IMR-90 (cell line): ENCODE results near the gene RGPD3. TPM values are rescaled to one million over a fixed set of nuclear protein-coding genes. Genes with fewer than 3 reads are reported as not detected.
"Not testable (repeated sequence)": the region's sequence is repeated elsewhere in the genome, so short reads cannot be mapped to it uniquely, and the experiment has no call there.

Experiments used
- ATAC-seq: fragments of 200-7000 bp; cut with Tn5 transposase; 2 replicates; pipeline ENCODE4 v1.9.1; 2020; ENCODE audit warnings: low read depth, mild to moderate bottlenecking, moderate library complexity
- BruUV-seq: library from RNA; stranded (reverse); fragments of 400-500 nt; replicated peaks from 2 replicates; lab custom pipeline; 2021; lab: Mats Ljungman, UMichigan
- CTCF ChIA-PET: fragments of 300-600 bp; formaldehyde crosslinking; extraction: SDS; loops from one replicate; lab custom pipeline; 2021; ENCODE audit warnings: antibody characterized with exemption; lab: Yijun Ruan, JAX
- POLR2A ChIA-PET: fragments of 300-600 bp; sonication (Branson Sonifier 250); formaldehyde crosslinking; loops from one replicate; lab custom pipeline; 2022; ENCODE audit warnings: antibody characterized with exemption; ENCODE audit not compliant: unreplicated experiment; lab: Charles Lee
- DNase-seq: peaks from one replicate; pipeline ENCODE4 v3.0.0; 2013
- H2AFZ ChIP-seq: replicated peaks from 2 replicates; pipeline ENCODE3; 2013; ENCODE audit warnings: low read length, mild to moderate bottlenecking; ENCODE audit not compliant: poor library complexity
- H2AK5ac ChIP-seq: 2 replicates; pipeline ENCODE4 v1.6.1; 2013; ENCODE audit warnings: low read depth, low read length, inconsistent platforms
- H2AK9ac ChIP-seq: replicated peaks from 2 replicates; pipeline ENCODE3; 2013; ENCODE audit warnings: mild to moderate bottlenecking, low read depth, low read length, moderate library complexity; ENCODE audit not compliant: poor library complexity
- H2BK120ac ChIP-seq: 2 replicates; pipeline ENCODE4 v1.6.1; 2013; ENCODE audit warnings: low read depth, low read length, inconsistent platforms
- H2BK15ac ChIP-seq: 3 replicates; pipeline ENCODE4 v1.6.1; 2013; ENCODE audit warnings: low read depth, low read length, inconsistent platforms
- H2BK20ac ChIP-seq: 2 replicates; pipeline ENCODE4 v1.6.1; 2013; ENCODE audit warnings: low read depth, mild to moderate bottlenecking, inconsistent platforms, low read length, moderate library complexity
- H2BK5ac ChIP-seq: 2 replicates; pipeline ENCODE4 v1.6.1; 2013; ENCODE audit warnings: mild to moderate bottlenecking, low read depth, low read length, inconsistent platforms; ENCODE audit not compliant: poor library complexity, severe bottlenecking
- H3K14ac ChIP-seq: replicated peaks from 2 replicates; pipeline ENCODE4 v1.6.1; 2013; ENCODE audit warnings: low read depth, low read length, inconsistent platforms
- H3K18ac ChIP-seq: 2 replicates; pipeline ENCODE4 v1.6.1; 2013; ENCODE audit warnings: low read depth, low read length, control low read depth
- H3K23ac ChIP-seq: 2 replicates; pipeline ENCODE4 v1.6.1; 2013; ENCODE audit warnings: low read depth, low read length, inconsistent platforms
- H3K27ac ChIP-seq: 2 replicates; pipeline ENCODE4 v1.5.1; 2013; ENCODE audit warnings: mild to moderate bottlenecking, control low read depth, low read length; ENCODE audit not compliant: insufficient read depth
- H3K27me3 ChIP-seq: 2 replicates; pipeline ENCODE4 v1.6.1; 2013; ENCODE audit warnings: low read length; ENCODE audit not compliant: control insufficient read depth, insufficient read depth
- H3K36me3 ChIP-seq: 2 replicates; pipeline ENCODE4 v1.6.1; 2013; ENCODE audit warnings: low read length, mixed read lengths; ENCODE audit not compliant: control insufficient read depth, insufficient read depth
- H3K4ac ChIP-seq: 2 replicates; pipeline ENCODE4 v1.6.1; 2013; ENCODE audit warnings: low read depth, low read length, inconsistent platforms
- H3K4me1 ChIP-seq: 2 replicates; pipeline ENCODE4 v1.6.1; 2013; ENCODE audit warnings: low read length, mixed read lengths; ENCODE audit not compliant: control insufficient read depth, insufficient read depth
- H3K4me2 ChIP-seq: 2 replicates; pipeline ENCODE4 v1.6.1; 2013; ENCODE audit warnings: low read depth, mild to moderate bottlenecking, control low read depth, low read length, moderate library complexity
- H3K4me3 ChIP-seq: 2 replicates; pipeline ENCODE4 v1.5.1; 2013; ENCODE audit warnings: low read depth, mild to moderate bottlenecking, control low read depth, low read length, moderate library complexity; ENCODE audit not compliant: insufficient read depth
- H3K56ac ChIP-seq: 2 replicates; pipeline ENCODE4 v1.6.1; 2013; ENCODE audit warnings: low read length, inconsistent platforms; ENCODE audit not compliant: insufficient read depth; ENCODE audit errors: extremely low read depth
- H3K79me1 ChIP-seq, 2 experiments: 2 replicates each; pipeline ENCODE4 v1.6.1; 2013; ENCODE audit warnings: low read length in 2 of 2, inconsistent platforms in 1 of 2, low read depth in 1 of 2
- H3K9ac ChIP-seq: 2 replicates; pipeline ENCODE4 v1.6.1; 2013; ENCODE audit warnings: low read depth, low read length, control low read depth
- H3K9me1 ChIP-seq: 2 replicates; pipeline ENCODE4 v1.6.1; 2013; ENCODE audit warnings: low read length, inconsistent platforms; ENCODE audit not compliant: insufficient read depth
- H3K9me3 ChIP-seq: 2 replicates; pipeline ENCODE4 v1.6.1; 2013; ENCODE audit warnings: low read length; ENCODE audit not compliant: control insufficient read depth, insufficient read depth
- H4K20me1 ChIP-seq: 2 replicates; pipeline ENCODE4 v1.6.1; 2013; ENCODE audit warnings: low read length, inconsistent platforms; ENCODE audit not compliant: insufficient read depth
- H4K5ac ChIP-seq: 2 replicates; pipeline ENCODE4 v1.6.1; 2013; ENCODE audit warnings: mild to moderate bottlenecking, low read depth, low read length, control low read depth
- H4K8ac ChIP-seq, 2 experiments: 2 replicates each; pipeline ENCODE4 v1.6.1; 2013; ENCODE audit warnings: low read depth in 2 of 2, low read length in 2 of 2, control low read depth in 1 of 2, inconsistent platforms in 1 of 2
- H4K91ac ChIP-seq: 2 replicates; pipeline ENCODE4 v1.6.1; 2013; ENCODE audit warnings: low read depth, low read length, inconsistent platforms; ENCODE audit not compliant: insufficient read depth
- WGBS, 2 experiments: methylation state at CpG; one replicate each; pipeline versions ENCODE4 v1.1.5 to v1.1.7; 2013; ENCODE audit warnings: missing lambda C conversion rate in 2 of 2; ENCODE audit not compliant: insufficient read length in 1 of 2; ENCODE audit errors: extremely low coverage in 2 of 2; 5-methylcytosine and 5-hydroxymethylcytosine counted together
- dilution Hi-C: fragments of 300-500 bp; cut with HindIII; formaldehyde crosslinking; loops from one replicate; pipeline ENCODE4 v1.14.3; 2018; ENCODE audit warnings: low sequenced_read_pairs; ENCODE audit not compliant: unreplicated experiment
- in situ Hi-C: fragments of 300-500 bp; cut with MboI; formaldehyde crosslinking; loops from 3 replicates; pipeline ENCODE4 v1.14.3; 2019; ENCODE audit warnings: low sequenced_read_pairs, inconsistent platforms, mixed read lengths
- intact Hi-C: fragments of 100-400 bp; cut with micrococcal nuclease; formaldehyde crosslinking; loops from 2 replicates; pipeline ENCODE4 v1.10.0; 2022
- polyA plus RNA-seq, 3 experiments: library from polyadenylated mRNA; depleted of rRNA; stranded (reverse); fragments of >200 nt; gene quantifications; 2 replicates each; pipeline ENCODE4 v1.2.3, GENCODE V29; 2012; ENCODE audit warnings: low replicate concordance in 1 of 3
- total RNA-seq: library from RNA; depleted of rRNA; stranded (reverse); fragments of >200 nt; gene quantifications from 2 replicates; pipeline ENCODE4 v1.2.3, GENCODE V29; 2012

Gene RGPD3
- total and polyA plus RNA-seq, 2 of the 4 experiments (the other 2 are of a cell fraction), result 0.07 to 0.18 TPM

GRCh38 chr2:106506002-106506687 lies 37.9 kb upstream of the RGPD3 start:
- H3K56ac ChIP-seq, H2AK5ac ChIP-seq, H3K4me1 ChIP-seq, H4K20me1 ChIP-seq, intact Hi-C loops, H2AFZ ChIP-seq, H3K79me1 ChIP-seq, H3K9me1 ChIP-seq, H3K9ac ChIP-seq, H2BK5ac ChIP-seq, H2BK120ac ChIP-seq, H4K91ac ChIP-seq, H3K4me2 ChIP-seq, H2AK9ac ChIP-seq, H3K14ac ChIP-seq, CTCF ChIA-PET, POLR2A ChIA-PET, H3K27ac ChIP-seq, H2BK20ac ChIP-seq, in situ Hi-C loops, H3K23ac ChIP-seq, BruUV-seq, H3K4ac ChIP-seq, H3K36me3 ChIP-seq, H3K27me3 ChIP-seq, DNase-seq, H3K9me3 ChIP-seq, H4K8ac ChIP-seq, dilution Hi-C loops, H3K18ac ChIP-seq, H2BK15ac ChIP-seq, H3K4me3 ChIP-seq, H4K5ac ChIP-seq, ATAC-seq: not testable (repeated sequence)
- no CpG with 5 or more reads among the region's 9 CpGs for WGBS, 2 experiments

GRCh38 chr2:106504787-106505186 lies 36.6 kb upstream of the RGPD3 start:
- intact Hi-C loops, H3K27ac ChIP-seq, H3K4me2 ChIP-seq, H3K23ac ChIP-seq, H2AFZ ChIP-seq, BruUV-seq, H4K91ac ChIP-seq, H3K36me3 ChIP-seq, H4K20me1 ChIP-seq, H2BK5ac ChIP-seq, H3K9ac ChIP-seq, H3K4ac ChIP-seq, DNase-seq, H3K79me1 ChIP-seq, CTCF ChIA-PET, H2BK120ac ChIP-seq, H2AK9ac ChIP-seq, H3K4me1 ChIP-seq, H3K4me3 ChIP-seq, H3K27me3 ChIP-seq, dilution Hi-C loops, H4K5ac ChIP-seq, in situ Hi-C loops, ATAC-seq, H2BK20ac ChIP-seq, H3K14ac ChIP-seq, H3K18ac ChIP-seq, H2BK15ac ChIP-seq, H3K9me3 ChIP-seq, POLR2A ChIA-PET, H3K9me1 ChIP-seq, H4K8ac ChIP-seq, H2AK5ac ChIP-seq, H3K56ac ChIP-seq: not testable (repeated sequence)
- WGBS, 2 experiments, result no CpG with 5 or more reads among the region's 4 CpGs
